Hypothalamus (tissue), 51 donors: ENCODE results near the gene HAL.

Experiments used
- DNase-seq, 51 donors: peaks; one replicate each; lab custom pipeline; 2025; lab: John Stamatoyannopoulos, UW

HAL gene

GRCh38 chr12:95996034-95996658 lies at the start of gene HAL:
Gene HAL (minus strand): TSS chr12:95996344. CDS start chr12:95995910, 434 bp downstream.
- no peak for DNase-seq

GRCh38 chr12:96045566-96045965 lies 49.4 kb upstream of the HAL start:
- no peak for DNase-seq

GRCh38 chr12:96044943-96045290 lies 48.8 kb upstream of the HAL start:
- no peak for DNase-seq

GRCh38 chr12:96044017-96044942 lies 48.1 kb upstream of the HAL start:
- no peak for DNase-seq

GRCh38 chr12:96041181-96041580 lies 45.0 kb upstream of the HAL start:
- DNase-seq = no peak

- DNase-seq = no peak
These were observed 44.4 kb upstream of the HAL start for GRCh38 chr12:96040305-96041133.

GRCh38 chr12:96039516-96039915 lies 43.4 kb upstream of the HAL start:
- DNase-seq = no peak

- no peak for DNase-seq
These were observed 40.8 kb upstream of the HAL start for GRCh38 chr12:96036765-96037455.

- DNase-seq = peak; percentile 65 to 100 (median 93)
These were observed 39.4 kb upstream of the HAL start, which contains the start of gene LTA4H for GRCh38 chr12:96035283-96036236. Gene LTA4H (minus strand): TSS chr12:96035587. CDS start chr12:96035519, 68 bp downstream.

- DNase-seq = peak in 29 of 51 donors; percentile 5 to 64 (median 24)
These were observed 38.6 kb upstream of the HAL start for GRCh38 chr12:96034621-96035282.

- no peak for DNase-seq
These were observed 37.6 kb upstream of the HAL start for GRCh38 chr12:96033549-96034389.

GRCh38 chr12:96029826-96030225 lies 33.7 kb upstream of the HAL start:
- DNase-seq = no peak

GRCh38 chr12:96028538-96028937 lies 32.4 kb upstream of the HAL start:
- DNase-seq = no peak

- no peak for DNase-seq
These were observed 30.2 kb upstream of the HAL start for GRCh38 chr12:96026331-96026730.

- no peak for DNase-seq
These were observed 29.4 kb upstream of the HAL start for GRCh38 chr12:96025518-96025917.

- DNase-seq = no peak
These were observed 24.3 kb upstream of the HAL start for GRCh38 chr12:96020314-96021003.

GRCh38 chr12:96015672-96016071 lies 19.5 kb upstream of the HAL start:
- peak in 3 of 51 donors; percentile 2 to 4 (median 4) for DNase-seq
